ENCODE data around the gene AFP. TPM values are rescaled to one million over a fixed set of nuclear protein-coding genes. Genes with fewer than 3 reads are reported as not detected.

AFP gene
- total RNA-seq, 1 donor from 2014 or later, result 2.2 TPM

- no peak for DNase-seq (ENCODE audit: low read depth)
- no peak overlapping the region for H3K4me3 ChIP-seq (ENCODE audit: low read depth, low read length)
- TF ChIP-seq CTCF (conservative IDR thresholded peaks at IDR 0.05; ENCODE audit: low read depth, low read length), result no peak
Measured at GRCh38 chr4:73454920-73455319, 18.9 kb downstream of the AFP start.

GRCh38 chr4:73456177-73457022 lies 20.4 kb downstream of the AFP start:
- no peak for TF ChIP-seq CTCF (conservative IDR thresholded peaks at IDR 0.05; ENCODE audit: low read depth, low read length)
- no peak for DNase-seq (ENCODE audit: low read depth)
- H3K4me3 ChIP-seq (ENCODE audit: low read depth, low read length), result no peak overlapping the region

DNA sequence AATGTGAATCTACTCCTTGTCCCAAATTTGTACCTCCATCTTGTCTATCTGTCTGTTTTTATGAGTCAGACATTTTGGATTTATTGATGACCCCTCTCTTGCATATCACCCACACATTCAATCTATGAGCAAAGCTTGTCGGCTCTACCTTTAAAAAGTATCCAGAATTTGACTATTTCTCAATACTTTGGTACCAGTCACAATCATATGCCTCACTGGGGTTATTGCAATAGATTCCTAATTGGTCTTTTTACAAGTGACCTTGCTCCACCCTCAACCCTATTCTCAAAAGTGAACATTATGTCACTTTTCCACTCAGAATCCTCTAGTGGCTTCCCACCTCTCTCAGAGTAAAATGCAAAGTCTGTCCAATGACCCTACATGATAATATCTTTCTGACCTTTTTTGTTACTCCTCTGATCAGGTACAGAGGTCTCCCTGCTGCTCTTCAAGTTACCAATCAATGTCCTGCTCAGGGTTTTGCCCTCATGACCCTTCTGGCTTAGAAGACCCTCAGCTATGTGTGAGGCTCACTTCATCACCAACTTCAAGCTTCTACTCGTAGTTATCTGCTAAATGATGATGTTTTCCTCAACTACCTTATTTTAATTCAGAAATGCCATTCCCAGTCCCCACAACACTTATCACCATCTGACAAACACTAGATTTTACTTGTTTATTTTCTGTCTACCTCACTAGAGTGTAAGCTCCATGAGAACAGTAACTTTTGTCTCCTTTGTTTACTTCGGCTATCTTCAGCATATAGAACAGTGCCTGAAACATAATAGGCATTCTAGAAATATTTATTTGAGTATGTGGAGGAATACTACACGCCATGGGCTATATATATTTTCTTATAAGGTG lies 22.4 kb downstream of the AFP start:
- no peak for TF ChIP-seq CTCF (conservative IDR thresholded peaks at IDR 0.05; ENCODE audit: low read depth, low read length)
- no peak overlapping the region for H3K4me3 ChIP-seq (ENCODE audit: low read depth, low read length)
- no peak for DNase-seq (ENCODE audit: low read depth)

DNA sequence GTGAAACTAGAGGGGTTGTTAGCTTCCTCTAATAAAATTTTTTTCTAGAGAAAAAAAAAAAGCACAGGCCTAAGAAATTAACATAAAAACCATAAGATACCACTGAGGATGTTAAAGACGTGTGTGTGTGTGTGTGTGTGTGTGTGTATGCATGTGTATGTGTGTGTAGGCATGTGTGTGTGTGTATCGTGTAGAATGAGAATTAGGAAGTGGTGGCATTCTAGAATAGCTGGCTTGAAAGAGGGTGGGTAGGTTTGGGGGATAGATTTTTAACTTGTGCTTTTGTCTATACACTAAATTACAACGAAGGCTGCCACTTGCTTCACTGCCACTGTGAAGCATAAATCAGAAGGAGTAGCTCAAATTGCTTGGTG lies 23.0 kb downstream of the AFP start:
- DNase-seq (ENCODE audit: low read depth), result no peak
- H3K4me3 ChIP-seq (ENCODE audit: low read depth, low read length), result no peak overlapping the region
- TF ChIP-seq CTCF (conservative IDR thresholded peaks at IDR 0.05; ENCODE audit: low read depth, low read length), result no peak

DNA sequence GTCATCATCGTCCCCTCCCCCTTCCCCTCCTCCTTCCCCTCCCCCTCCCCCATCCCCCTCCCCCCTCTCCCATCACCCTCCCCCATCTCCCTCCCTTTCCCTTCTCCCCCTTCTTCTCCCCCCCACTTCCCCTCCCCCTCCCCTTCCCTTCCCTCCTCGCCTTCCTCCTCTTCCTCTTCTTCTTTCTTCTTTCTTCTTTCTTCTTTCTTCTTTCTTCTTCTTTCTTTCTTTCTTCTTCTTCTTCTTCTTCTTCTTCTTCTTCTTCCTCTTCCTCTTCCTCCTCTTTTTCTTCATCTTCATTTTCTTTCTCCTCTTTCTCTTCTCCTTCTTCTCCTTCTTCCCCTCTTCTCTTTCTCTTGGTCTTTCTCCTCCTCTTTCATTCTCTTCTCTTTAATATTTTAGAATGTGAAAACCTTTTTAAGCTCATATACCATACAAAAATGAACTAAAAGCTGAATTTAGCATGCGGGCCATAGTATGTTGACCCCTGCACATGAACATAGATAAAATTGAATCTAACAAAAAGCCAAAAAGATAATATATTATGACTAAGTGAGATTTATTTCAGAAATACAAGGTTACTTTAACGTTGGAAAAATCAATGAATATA lies 25.0 kb downstream of the AFP start:
- DNase-seq (ENCODE audit: low read depth), result no peak
- H3K4me3 ChIP-seq (ENCODE audit: low read depth, low read length), result no peak overlapping the region
- no peak for TF ChIP-seq CTCF (conservative IDR thresholded peaks at IDR 0.05; ENCODE audit: low read depth, low read length)

GRCh38 chr4:73468170-73468569 lies 32.1 kb downstream of the AFP start:
- H3K4me3 ChIP-seq (ENCODE audit: low read depth, low read length), result no peak overlapping the region
- no peak for TF ChIP-seq CTCF (conservative IDR thresholded peaks at IDR 0.05; ENCODE audit: low read depth, low read length)
- no peak for DNase-seq (ENCODE audit: low read depth)

Data from epithelial cell of proximal tubule (primary cell).